HG03571 (cell line): ENCODE data around the gene PTPN9.
"Not testable (repeated sequence)": the region's sequence is repeated elsewhere in the genome, so short reads cannot be mapped to it uniquely, and the experiment has no call there.

Source experiments
- ATAC-seq: cut with Tn5 transposase; IDR thresholded peaks from one replicate; pipeline ENCODE4 v1.9.1; 2021; ENCODE audit not compliant: unreplicated experiment

The PTPN9 gene

DNA sequence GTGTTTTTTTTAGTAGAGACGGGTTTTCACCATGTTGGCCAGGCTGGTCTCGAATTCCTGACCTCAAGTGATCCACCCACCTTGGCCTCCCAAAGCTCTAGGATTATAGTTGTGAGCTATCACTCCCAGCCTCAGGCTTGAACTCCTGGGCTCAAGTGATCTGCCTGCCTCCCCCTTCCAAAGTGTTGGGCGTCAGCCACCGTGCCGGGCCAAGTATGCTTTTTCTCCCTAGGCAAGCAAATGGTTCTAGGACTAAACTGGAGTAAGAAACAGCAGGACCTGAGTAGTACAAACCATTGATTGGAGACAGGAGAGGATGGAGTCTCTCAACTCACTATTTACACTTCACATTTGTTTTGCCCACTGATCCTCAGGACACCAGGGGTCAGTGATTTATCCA lies 4.6 kb upstream of the PTPN9 start:
- ATAC-seq = no peak

- ATAC-seq = not testable (repeated sequence)
Observed at GRCh38 chr15:75582943-75583342, 3.8 kb upstream of the PTPN9 start.

- no peak for ATAC-seq
Observed at GRCh38 chr15:75578173-75578947, 755 bp downstream of the PTPN9 start.

DNA sequence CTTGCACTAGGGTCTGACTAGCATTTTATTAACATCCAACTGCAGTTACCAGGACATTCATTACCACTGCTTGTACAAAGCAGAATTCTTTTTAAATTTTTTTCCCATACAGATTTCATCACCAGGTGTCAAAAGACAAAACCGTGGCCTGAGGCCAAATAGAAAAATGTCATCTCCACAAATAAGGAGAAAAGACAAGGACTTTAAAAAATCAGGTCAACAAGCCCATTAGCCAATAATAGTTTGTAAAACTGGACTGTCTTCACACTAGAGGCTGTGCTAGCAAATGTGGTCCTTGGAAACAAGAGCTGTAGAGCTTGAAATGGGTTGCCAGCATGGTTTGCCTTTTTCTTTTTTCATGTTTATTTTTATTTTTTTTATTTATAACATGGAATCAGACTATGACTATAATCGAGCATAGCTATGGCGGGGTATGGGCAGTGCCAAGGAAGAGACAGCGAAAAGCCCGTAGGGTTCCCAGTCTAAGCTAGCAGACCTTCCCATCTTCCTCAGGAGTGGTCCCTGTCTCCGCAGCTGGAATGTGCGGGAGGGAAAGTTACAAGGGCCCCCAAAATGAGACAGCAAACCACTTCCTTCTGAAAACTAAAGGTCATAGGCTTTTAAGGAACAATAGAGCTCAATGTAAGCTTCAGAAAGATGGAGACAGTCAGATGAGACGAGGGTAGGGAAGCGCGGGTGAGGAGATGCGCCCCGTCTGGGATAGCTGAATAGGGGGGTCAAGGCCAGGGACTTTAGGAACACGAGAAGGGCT lies 1.5 kb downstream of the PTPN9 start:
- no peak for ATAC-seq

GRCh38 chr15:75573648-75574384 lies 5.3 kb downstream of the PTPN9 start:
- no peak for ATAC-seq

- no peak for ATAC-seq
Observed at GRCh38 chr15:75570126-75570845, 8.8 kb downstream of the PTPN9 start.

DNA sequence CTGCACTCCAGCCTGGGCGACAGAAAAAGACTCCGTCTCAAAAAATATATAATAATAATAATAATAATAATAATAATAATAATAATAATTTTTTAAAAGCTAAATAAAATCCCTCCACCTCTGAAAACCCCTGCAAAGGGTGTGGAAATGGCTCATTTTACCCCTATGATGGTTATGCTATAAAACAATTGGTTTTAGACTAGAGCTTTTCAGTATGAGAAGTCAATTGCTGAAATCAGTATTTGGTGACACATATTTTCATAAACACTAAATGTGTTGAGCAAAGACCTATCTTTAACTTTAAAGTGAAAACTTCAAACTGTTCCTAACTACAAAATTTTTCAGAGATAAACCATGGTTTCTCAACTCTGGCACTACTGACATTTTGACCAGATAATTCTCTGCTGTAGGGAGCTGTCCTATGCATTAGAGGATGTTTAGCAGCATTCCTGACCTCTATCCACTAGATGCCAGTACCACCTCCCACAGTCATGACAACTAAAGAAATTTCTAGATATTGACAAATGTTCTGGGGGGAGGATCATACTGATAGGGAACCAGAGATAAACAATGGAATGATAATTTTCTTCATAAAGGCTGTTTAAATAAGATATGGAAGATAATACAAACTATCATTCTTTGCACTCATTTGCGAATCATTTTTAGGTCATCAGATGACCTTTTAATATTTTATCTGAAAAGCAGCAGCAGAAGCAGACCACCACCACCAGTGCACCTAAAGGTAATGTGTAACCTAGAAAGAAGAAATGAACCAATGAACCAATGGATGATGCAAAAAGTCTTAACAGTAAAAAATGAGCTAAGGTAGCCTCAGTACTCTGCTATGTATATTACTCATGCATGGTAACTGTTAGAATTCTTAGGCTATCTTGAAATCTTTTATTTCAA lies 13.8 kb downstream of the PTPN9 start:
- ATAC-seq = no peak

DNA sequence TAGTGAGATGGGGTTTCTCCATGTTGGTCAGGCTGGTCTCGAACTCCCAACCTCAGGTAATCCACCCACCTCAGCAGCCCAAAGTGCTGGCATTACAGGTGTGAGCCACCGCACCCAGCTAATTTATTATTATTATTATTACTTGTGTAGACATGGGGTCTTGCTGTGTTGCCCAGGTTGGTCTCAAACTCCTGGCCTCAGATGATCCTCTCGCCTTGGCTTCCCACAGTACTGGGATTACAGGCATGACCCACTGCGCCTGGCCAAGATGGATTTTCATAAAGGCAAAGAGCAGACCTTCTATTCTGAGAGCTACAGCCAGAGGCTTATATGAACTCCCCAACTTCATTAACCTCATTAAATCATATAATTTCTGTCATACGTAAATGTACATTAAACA lies 17.2 kb downstream of the PTPN9 start:
- ATAC-seq = no peak

DNA sequence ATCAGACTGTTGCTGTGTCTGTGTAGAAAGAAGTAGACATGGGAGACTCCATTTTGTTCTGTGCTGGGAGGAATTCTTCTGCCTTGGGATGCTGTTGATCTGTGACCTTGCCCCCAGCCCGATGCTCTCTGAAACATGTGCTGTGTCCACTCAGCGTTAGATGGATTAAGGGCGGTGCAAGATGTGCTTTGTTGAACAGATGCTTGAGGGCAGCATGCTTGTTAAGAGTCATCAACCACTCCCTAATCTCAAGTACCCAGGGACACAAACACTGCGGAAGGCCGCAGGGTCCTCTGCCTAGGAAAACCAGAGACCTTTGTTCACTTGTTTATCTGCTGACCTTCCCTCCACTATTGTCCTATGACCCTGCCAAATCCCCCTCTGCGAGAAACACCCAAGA lies 19.8 kb downstream of the PTPN9 start:
- not testable (repeated sequence) for ATAC-seq

- not testable (repeated sequence) for ATAC-seq
Observed at GRCh38 chr15:75558955-75559354, 20.2 kb downstream of the PTPN9 start.

GRCh38 chr15:75554717-75555116 lies 24.4 kb downstream of the PTPN9 start:
- no peak for ATAC-seq

GRCh38 chr15:75553659-75554058 lies 25.5 kb downstream of the PTPN9 start:
- no peak for ATAC-seq

- ATAC-seq = no peak
Observed at GRCh38 chr15:75551091-75551490, 28.0 kb downstream of the PTPN9 start.

- no peak for ATAC-seq
Observed at GRCh38 chr15:75545064-75545463, 34.1 kb downstream of the PTPN9 start.

- ATAC-seq = no peak
Observed at GRCh38 chr15:75544359-75544758, 34.8 kb downstream of the PTPN9 start.

GRCh38 chr15:75542949-75543545 lies 36.1 kb downstream of the PTPN9 start:
- not testable (repeated sequence) for ATAC-seq

DNA sequence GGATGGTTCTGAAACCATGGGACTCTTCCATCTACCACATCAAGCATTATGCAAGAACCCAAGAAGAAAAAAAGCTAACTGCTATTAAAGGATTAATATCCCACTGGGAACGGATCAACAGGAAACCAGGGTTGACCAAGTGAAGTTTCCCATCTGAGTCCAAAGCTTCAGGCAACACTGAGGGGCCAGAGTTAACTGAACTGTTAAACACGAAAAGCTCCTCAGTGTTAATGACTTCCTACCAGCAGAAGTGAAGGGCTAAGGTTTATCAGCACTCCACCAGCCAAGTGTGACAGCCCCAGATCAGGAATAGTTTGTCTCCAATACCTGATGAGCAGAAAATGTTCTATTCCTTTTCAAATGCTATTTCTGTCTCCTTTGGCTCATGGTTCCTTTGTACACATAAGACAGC lies 36.7 kb downstream of the PTPN9 start:
- ATAC-seq = no peak

DNA sequence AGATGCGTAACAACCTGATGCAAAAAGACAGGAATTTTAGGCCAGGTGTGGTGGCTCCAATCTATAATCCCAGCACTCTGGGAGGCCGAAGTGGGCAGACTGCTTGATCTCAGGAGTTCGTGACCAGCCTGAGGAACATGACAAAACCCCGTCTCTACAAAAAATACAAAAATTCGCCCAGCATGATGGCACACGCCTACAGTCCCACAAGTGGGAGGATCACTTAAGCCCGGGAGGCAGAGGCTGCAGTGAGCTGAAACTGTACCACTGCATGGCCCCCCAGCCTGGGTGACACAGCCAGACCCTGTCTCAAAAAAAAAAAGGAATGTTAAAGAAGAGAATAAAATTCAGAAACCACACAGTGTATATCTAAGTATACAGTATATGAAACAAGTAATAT lies 40.7 kb downstream of the PTPN9 start:
- no peak for ATAC-seq

GRCh38 chr15:75533945-75534344 lies 45.2 kb downstream of the PTPN9 start:
- no peak for ATAC-seq
